H9 (cell line): Measurements from ENCODE around the gene SEMA5A. TPM values are rescaled to one million over a fixed set of nuclear protein-coding genes. Genes with fewer than 3 reads are reported as not detected.

Experiments used
- DNase-seq: peaks from one replicate; pipeline ENCODE4 v3.0.0-alpha.2; 2017
- H2AFZ ChIP-seq: one replicate; pipeline ENCODE4 v1.6.1; 2013; ENCODE audit warnings: mild to moderate bottlenecking, low read length, control low read depth, moderate library complexity
- H2AK5ac ChIP-seq: 2 replicates; pipeline ENCODE4 v1.6.1; 2013; ENCODE audit warnings: low read length, control low read depth, mixed read lengths; ENCODE audit not compliant: insufficient read length
- H2BK120ac ChIP-seq: one replicate; pipeline ENCODE4 v1.6.1; 2013; ENCODE audit warnings: low read depth, mild to moderate bottlenecking, low read length, control low read depth, inconsistent platforms; ENCODE audit not compliant: poor library complexity, severe bottlenecking
- H2BK12ac ChIP-seq: 2 replicates; pipeline ENCODE4 v1.6.1; 2013; ENCODE audit warnings: low read length, control low read depth, mixed read lengths, low read depth; ENCODE audit not compliant: insufficient read length
- H2BK15ac ChIP-seq: 2 replicates; pipeline ENCODE4 v1.6.1; 2013; ENCODE audit warnings: low read depth, low read length, control low read depth
- H2BK20ac ChIP-seq: one replicate; pipeline ENCODE4 v1.6.1; 2013; ENCODE audit warnings: low read depth, mild to moderate bottlenecking, low read length, control low read depth, inconsistent platforms; ENCODE audit not compliant: poor library complexity, severe bottlenecking
- H2BK5ac ChIP-seq: 2 replicates; pipeline ENCODE4 v1.6.1; 2013; ENCODE audit warnings: low read length, control low read depth, mixed read lengths; ENCODE audit not compliant: insufficient read length
- H3K14ac ChIP-seq: 2 replicates; pipeline ENCODE4 v1.6.1; 2013; ENCODE audit warnings: low read length, control low read depth; ENCODE audit not compliant: insufficient read depth
- H3K18ac ChIP-seq: 2 replicates; pipeline ENCODE4 v1.6.1; 2013; ENCODE audit warnings: low read depth, mild to moderate bottlenecking, mixed read lengths, low read length, control low read depth; ENCODE audit not compliant: insufficient read length
- H3K23ac ChIP-seq: 2 replicates; pipeline ENCODE4 v1.6.1; 2013; ENCODE audit warnings: low read length, control low read depth, mixed read lengths, low read depth; ENCODE audit not compliant: insufficient read length
- H3K23me2 ChIP-seq: 2 replicates; pipeline ENCODE4 v1.6.1; 2013; ENCODE audit warnings: low read depth, mild to moderate bottlenecking, mixed read lengths, low read length, control low read depth; ENCODE audit not compliant: insufficient read length, poor library complexity, severe bottlenecking
- H3K27ac ChIP-seq: 2 replicates; pipeline ENCODE4 v1.5.1; 2013; ENCODE audit warnings: low read length, control low read depth, mixed read lengths, low read depth; ENCODE audit not compliant: insufficient read length
- H3K27me3 ChIP-seq: 2 replicates; pipeline ENCODE4 v1.6.1; 2013; ENCODE audit warnings: low read length, control low read depth, inconsistent platforms; ENCODE audit not compliant: insufficient read depth
- H3K4ac ChIP-seq: 2 replicates; pipeline ENCODE4 v1.6.1; 2013; ENCODE audit warnings: low read depth, mild to moderate bottlenecking, control low read depth, inconsistent platforms, low read length, moderate library complexity
- H3K4me1 ChIP-seq: 2 replicates; pipeline ENCODE4 v1.6.1; 2013; ENCODE audit warnings: low read length, control low read depth, inconsistent platforms; ENCODE audit not compliant: insufficient read depth
- H3K4me2 ChIP-seq: 2 replicates; pipeline ENCODE4 v1.6.1; 2013; ENCODE audit warnings: low read length, control low read depth, mixed read lengths; ENCODE audit not compliant: insufficient read length, insufficient read depth
- H3K56ac ChIP-seq: 2 replicates; pipeline ENCODE4 v1.6.1; 2013; ENCODE audit warnings: low read depth, mild to moderate bottlenecking, mixed read lengths, low read length, control low read depth; ENCODE audit not compliant: insufficient read length
- H3K79me1 ChIP-seq: 2 replicates; pipeline ENCODE4 v1.6.1; 2013; ENCODE audit warnings: low read depth, mild to moderate bottlenecking, moderate library complexity, low read length, control low read depth, inconsistent platforms; ENCODE audit not compliant: insufficient read depth, poor library complexity, severe bottlenecking
- H3K79me2 ChIP-seq: 2 replicates; pipeline ENCODE4 v1.6.1; 2013; ENCODE audit warnings: low read length, control low read depth, inconsistent platforms; ENCODE audit not compliant: insufficient read depth
- H3K9ac ChIP-seq: 2 replicates; pipeline ENCODE4 v1.6.1; 2013; ENCODE audit warnings: low read length, control low read depth, mixed read lengths; ENCODE audit not compliant: insufficient read length; ENCODE audit errors: extremely low read depth
- H3K9me3 ChIP-seq: one replicate; pipeline ENCODE4 v1.6.1; 2013; ENCODE audit warnings: low read depth, low read length, inconsistent platforms; ENCODE audit not compliant: control insufficient read depth
- H3T11ph ChIP-seq: one replicate; pipeline ENCODE4 v1.6.1; 2013; ENCODE audit warnings: mild to moderate bottlenecking, low read length, control low read depth, inconsistent platforms
- H4K20me1 ChIP-seq: one replicate; pipeline ENCODE4 v1.6.1; 2013; ENCODE audit not compliant: control insufficient read depth, insufficient read length, insufficient read depth
- H4K5ac ChIP-seq: 2 replicates; pipeline ENCODE4 v1.6.1; 2013; ENCODE audit warnings: low read depth, mild to moderate bottlenecking, mixed read lengths, low read length, control low read depth; ENCODE audit not compliant: insufficient read length
- H4K8ac ChIP-seq: replicated peaks from 2 replicates; pipeline ENCODE4 v1.6.1; 2013; ENCODE audit warnings: low read length, control low read depth, mixed read lengths, low read depth; ENCODE audit not compliant: insufficient read length
- H4K91ac ChIP-seq: 2 replicates; pipeline ENCODE4 v1.6.1; 2013; ENCODE audit warnings: low read depth, mild to moderate bottlenecking, moderate library complexity, mixed read lengths, low read length, control low read depth; ENCODE audit not compliant: insufficient read length
- H3K27ac Mint-ChIP-seq, 3 experiments: 2 replicates in 2 of 3; 3 replicates in 1 of 3; pipeline ENCODE4 v1.8.0; 2020 to 2021; ENCODE audit warnings: mixed read lengths in 3 of 3, mild to moderate bottlenecking in 1 of 3, moderate library complexity in 1 of 3
- H3K27me3 Mint-ChIP-seq: 2 replicates; pipeline ENCODE4 v1.8.0; 2021; ENCODE audit warnings: low read depth, mild to moderate bottlenecking, moderate library complexity, mixed read lengths
- H3K36me3 Mint-ChIP-seq, 3 experiments: 2 replicates in 2 of 3; 3 replicates in 1 of 3; pipeline ENCODE4 v1.8.0; 2020 to 2021; ENCODE audit warnings: low read depth in 3 of 3, mixed read lengths in 3 of 3; ENCODE audit not compliant: insufficient read depth in 1 of 3
- H3K4me1 Mint-ChIP-seq, 2 experiments: 2 replicates each; pipeline ENCODE4 v1.8.0; 2020; ENCODE audit warnings: mixed read lengths in 2 of 2
- H3K4me3 Mint-ChIP-seq, 2 experiments: 2 replicates in 1 of 2; 3 replicates in 1 of 2; pipeline ENCODE4 v1.8.0; 2020 to 2021; ENCODE audit warnings: mild to moderate bottlenecking in 2 of 2, mixed read lengths in 2 of 2, moderate library complexity in 1 of 2
- H3K9me3 Mint-ChIP-seq, 2 experiments: 2 replicates in 1 of 2; 3 replicates in 1 of 2; pipeline ENCODE4 v1.8.0; 2020; ENCODE audit warnings: mild to moderate bottlenecking in 2 of 2, mixed read lengths in 2 of 2, moderate library complexity in 1 of 2
- WGBS: extraction: QIAGEN DNeasy Blood & Tissue Kit; methylation state at CpG from one replicate; pipeline ENCODE4 v1.1.7; 2013; ENCODE audit warnings: missing lambda C conversion rate, low lambda C conversion rate, mixed read lengths; ENCODE audit not compliant: insufficient read length; ENCODE audit errors: extremely low coverage; 5-methylcytosine and 5-hydroxymethylcytosine counted together
- total RNA-seq: library from RNA; stranded (reverse); gene quantifications from 2 replicates; pipeline ENCODE4 v1.2.1, GENCODE V29; 2021
- TF ChIP-seq, protein P1 (sequence below): fragments of 200-600 bp; sonication (generic); conservative IDR thresholded peaks from 3 replicates; pipeline ENCODE4 v1.8.0; 2021; ENCODE audit warnings: antibody characterized with exemption, mild to moderate bottlenecking

The SEMA5A gene
- total RNA-seq, 1 experiment from 2014 or later, result 4.3 TPM

DNA sequence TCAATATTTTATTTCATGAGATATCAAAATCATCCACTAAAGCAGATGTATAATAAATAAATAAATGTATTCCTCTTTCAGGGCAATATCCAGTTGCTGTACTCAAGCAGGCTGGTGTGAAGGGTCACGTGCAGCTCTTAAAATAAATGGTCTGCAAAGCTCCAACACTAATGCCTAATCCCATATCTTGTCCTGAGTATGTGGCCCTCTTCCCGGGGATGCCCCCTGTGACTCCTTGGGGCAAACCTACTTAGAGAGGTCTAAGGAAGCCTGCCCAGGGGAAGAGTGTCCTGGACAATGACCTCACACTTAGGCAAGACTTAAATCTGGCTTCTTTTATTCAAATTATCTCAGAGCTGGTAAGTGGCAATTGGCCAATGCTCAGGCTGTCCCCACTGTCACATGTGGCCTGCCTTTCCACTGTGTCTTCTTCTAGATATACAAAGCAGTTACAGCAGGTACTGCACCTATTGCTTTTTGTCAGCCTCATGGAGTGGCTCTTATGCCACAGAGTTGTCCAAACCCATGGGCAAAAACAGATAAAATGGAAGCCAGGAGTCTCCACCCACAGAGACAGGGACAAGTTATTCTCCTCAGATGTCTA is 55.3 kb downstream of the SEMA5A start:
- H2AK5ac ChIP-seq, result no peak overlapping the region
- DNase-seq, result no peak
- no peak overlapping the region for H4K5ac ChIP-seq
- no peak overlapping the region for H2BK120ac ChIP-seq
- no peaks in the 10 kb centered on the region for H3K27me3 Mint-ChIP-seq
- peaks cover 3 to 5% of the 10 kb centered on the region in 2 experiments; a peak in 4 of 5 replicates for H3K9me3 Mint-ChIP-seq
- H3K23me2 ChIP-seq, result no peaks in the 10 kb centered on the region
- H3K79me2 ChIP-seq, result no peaks in the 10 kb centered on the region
- peaks cover 0 to 9% (median 5%) of the 10 kb centered on the region in 3 experiments; a peak in 5 of 7 replicates for H3K36me3 Mint-ChIP-seq
- H2BK20ac ChIP-seq, result no peak overlapping the region
- H3T11ph ChIP-seq, result no peak overlapping the region
- H4K91ac ChIP-seq, result no peak overlapping the region
- no CpG with 5 or more reads among the region's 2 CpGs for WGBS
- no peak overlapping the region for H2BK15ac ChIP-seq
- no peaks in the 10 kb centered on the region for H4K20me1 ChIP-seq
- no peak overlapping the region for H3K18ac ChIP-seq
- H3K9ac ChIP-seq, result no peak overlapping the region
- no peaks in the 10 kb centered on the region for H3K9me3 ChIP-seq
- no peak overlapping the region for H3K27ac ChIP-seq
- H3K4me2 ChIP-seq, result no peak overlapping the region
- no peak overlapping the region for H3K56ac ChIP-seq
- H3K23ac ChIP-seq, result no peak overlapping the region
- TF ChIP-seq, protein P1, sequence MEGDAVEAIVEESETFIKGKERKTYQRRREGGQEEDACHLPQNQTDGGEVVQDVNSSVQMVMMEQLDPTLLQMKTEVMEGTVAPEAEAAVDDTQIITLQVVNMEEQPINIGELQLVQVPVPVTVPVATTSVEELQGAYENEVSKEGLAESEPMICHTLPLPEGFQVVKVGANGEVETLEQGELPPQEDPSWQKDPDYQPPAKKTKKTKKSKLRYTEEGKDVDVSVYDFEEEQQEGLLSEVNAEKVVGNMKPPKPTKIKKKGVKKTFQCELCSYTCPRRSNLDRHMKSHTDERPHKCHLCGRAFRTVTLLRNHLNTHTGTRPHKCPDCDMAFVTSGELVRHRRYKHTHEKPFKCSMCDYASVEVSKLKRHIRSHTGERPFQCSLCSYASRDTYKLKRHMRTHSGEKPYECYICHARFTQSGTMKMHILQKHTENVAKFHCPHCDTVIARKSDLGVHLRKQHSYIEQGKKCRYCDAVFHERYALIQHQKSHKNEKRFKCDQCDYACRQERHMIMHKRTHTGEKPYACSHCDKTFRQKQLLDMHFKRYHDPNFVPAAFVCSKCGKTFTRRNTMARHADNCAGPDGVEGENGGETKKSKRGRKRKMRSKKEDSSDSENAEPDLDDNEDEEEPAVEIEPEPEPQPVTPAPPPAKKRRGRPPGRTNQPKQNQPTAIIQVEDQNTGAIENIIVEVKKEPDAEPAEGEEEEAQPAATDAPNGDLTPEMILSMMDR, result no peak
- no peak overlapping the region for H2BK5ac ChIP-seq
- no peak overlapping the region for H2BK12ac ChIP-seq
- H3K79me1 ChIP-seq, result no peaks in the 10 kb centered on the region
- H3K27me3 ChIP-seq, result no peaks in the 10 kb centered on the region
- H3K4me3 Mint-ChIP-seq, result no peak overlapping the region
- H3K14ac ChIP-seq, result no peak overlapping the region
- no peak overlapping the region for H2AFZ ChIP-seq
- no peak overlapping the region for H3K4ac ChIP-seq
- H4K8ac ChIP-seq, result no peak overlapping the region
- H3K4me1 Mint-ChIP-seq, result peaks cover 3 to 10% of the 10 kb centered on the region in 2 experiments
- H3K27ac Mint-ChIP-seq, result peak overlapping the region in 1 of 3 experiments; percentile 40; a peak in 1 of 7 replicates
- H3K4me1 ChIP-seq, result no peaks in the 10 kb centered on the region; the same call in 1 of the 2 replicates
